ENCODE data around the gene FOXF2.

The FOXF2 gene

DNA sequence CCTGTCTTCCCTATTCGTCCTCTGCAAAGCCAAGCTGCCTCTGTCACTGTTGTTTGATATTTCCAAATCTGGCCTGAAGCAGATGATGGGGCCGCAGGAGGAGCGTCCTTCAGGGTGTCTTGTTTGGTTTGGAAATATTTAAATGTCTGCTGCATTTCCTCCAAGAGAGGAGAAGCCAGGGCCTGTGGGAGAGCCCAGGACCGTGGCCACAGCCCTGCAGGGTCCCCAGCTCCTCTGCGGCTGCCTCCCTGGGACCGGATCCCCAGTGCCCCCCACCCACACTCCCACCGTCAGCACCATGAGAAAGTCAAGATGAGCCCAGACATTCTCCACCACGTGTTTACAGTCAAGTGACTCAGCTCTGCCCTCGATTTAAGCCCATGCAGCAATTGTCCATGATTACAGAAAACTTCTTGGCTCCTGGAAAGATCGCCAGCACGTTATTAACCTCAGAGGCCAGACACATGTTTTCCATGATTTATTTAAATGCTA lies 18.2 kb downstream of the FOXF2 start:
- DNase-seq (ENCODE audit: low spot score): peak; percentile 79

DNA sequence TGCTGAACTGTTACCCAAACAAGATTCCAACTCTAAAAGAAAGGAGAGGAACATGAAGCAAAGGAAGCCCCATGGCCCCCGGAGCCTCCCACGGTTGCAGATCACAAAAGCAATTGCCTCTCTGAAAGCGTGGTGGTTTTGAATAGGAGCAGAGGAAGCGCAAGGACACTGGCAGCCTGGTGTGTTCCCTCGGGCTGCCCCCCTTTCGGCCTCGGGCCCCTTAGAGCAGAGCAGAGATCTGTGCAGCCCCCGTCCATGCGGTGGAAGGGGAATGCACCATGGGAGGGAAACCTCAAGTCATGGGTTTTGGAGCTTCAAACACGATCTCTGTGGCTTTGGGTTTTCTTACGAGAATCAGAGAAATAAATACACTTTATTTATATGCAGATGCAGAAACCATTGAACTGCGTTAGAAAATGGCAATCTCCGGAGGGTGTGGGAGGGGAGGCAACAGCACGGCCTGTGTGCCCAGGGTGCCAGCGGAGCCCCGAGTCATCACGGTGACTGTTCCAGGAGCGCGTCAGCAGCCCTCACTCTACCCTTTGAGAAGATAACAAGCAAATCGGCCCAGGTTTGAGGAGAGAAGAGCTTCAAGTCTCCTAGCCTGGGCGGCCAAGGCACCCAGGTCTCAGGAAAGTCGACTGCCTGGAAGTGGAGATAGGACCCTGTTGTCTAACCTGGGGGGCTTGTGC lies 20.5 kb downstream of the FOXF2 start:
- no peak for DNase-seq (ENCODE audit: low spot score)

DNA sequence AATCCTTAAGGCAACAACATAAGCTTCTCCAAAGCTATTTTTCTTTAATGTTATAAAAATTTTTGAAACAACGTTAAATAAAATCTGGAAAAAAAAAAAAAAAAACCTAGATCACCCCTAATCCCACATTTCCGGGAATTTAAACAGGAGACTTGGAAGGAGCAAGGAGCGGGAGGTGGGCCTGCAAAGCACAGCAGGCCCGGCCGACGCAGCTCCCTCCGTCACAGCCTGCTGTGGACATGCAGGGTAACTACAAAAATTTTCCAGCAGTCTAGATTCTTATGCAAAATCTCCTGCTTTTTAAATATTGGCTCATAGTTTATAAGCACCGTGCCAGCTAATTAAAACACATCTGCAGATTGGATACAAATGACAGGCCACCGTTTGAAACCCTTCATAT lies 23.5 kb downstream of the FOXF2 start:
- no peak for DNase-seq (ENCODE audit: low spot score)

DNA sequence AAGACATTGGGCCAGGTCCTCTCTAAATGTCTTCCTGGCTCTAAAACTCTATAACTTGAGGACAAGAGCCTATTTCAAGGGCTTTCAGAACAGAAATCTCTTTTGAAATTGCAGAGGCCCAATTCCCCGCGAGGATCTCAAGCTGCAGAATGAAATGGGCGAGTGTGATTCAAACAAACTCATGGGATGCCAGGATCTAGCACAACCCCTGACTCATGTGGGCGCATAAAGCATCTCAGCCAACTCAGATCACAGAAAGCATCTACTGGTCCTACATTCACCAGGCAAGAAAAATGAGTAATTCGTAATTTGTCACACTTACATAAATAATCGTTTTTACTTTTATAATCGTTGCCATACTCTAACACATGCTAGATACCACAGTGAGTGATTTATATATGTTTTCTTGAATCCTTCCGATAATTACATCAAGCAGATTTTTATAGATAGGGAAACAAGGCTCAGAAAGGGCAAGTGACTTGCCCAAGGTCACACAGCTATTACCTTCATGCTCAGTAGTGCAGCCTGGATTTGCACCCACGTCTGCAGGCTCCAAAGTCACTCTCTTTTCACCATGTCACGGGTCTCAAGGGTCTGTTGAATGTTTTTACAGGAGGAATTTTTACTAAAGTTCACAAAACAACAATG lies 26.2 kb downstream of the FOXF2 start:
- DNase-seq (ENCODE audit: low spot score): no peak

DNA sequence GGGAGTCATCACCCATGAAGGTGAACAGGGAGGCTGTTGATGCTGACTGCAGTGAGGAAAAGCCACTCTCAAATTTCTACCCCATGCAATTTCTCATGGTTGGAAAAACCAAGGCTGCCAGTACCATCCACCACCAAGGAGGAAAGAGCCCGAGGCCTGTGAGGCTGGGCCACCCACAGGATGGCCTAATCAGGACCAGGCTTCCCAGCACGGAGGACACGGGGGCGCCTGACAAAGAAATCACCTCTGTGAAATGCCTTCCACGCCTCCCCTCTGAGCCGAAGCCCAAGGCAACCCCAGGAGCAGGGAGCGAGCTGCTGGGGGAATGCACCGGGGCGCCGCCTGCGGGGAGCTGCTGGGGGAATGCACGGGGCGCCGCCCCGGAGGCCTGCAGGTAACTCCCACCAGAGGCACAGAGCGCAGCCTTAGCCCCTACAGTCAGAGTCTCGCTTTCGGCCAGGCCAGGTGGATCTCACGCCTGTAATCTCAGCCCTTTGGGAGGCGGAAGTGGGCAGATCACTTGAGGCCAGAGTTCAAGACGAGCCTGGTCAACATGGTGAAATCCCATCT lies 26.9 kb downstream of the FOXF2 start:
- DNase-seq (ENCODE audit: low spot score): no peak

DNA sequence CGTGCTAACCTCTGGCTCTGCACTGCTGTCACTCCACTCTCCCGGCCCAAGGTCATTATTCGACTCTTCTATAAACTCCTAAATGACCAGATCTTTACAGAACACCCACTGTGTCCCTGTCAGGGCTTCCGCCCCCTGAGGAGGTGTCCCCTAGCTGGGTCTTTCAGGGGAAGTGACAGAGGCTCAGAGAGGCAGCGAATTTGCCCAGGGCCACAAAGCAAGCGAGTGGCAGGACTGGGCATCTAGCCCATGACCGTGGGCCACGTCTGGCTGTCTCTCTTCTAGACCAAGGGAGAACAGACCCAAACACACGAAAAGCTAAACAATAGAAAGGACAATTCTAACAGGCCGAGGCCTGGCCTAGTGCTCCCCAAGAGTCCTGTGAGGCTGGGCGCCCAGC lies 27.4 kb downstream of the FOXF2 start:
- no peak for DNase-seq (ENCODE audit: low spot score)

DNA sequence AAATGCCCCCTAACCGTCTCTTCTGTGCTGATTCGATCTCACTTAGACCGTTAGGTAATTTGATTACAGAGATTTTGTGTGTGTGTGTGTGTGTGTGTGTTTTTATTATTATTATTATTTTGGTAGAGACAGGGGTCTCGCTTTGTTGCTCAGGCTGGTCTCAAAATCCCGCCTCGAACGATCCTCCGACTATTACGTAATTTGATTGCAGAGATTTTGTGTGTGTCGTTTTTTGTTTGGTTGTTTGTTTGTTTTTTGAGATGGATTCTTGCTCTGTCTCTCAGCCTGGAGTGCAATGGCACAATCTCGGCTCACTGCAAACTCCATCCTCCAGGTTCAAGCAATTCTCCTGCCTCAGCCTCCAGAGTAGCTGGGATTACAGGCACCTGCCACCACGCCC lies 28.3 kb downstream of the FOXF2 start:
- DNase-seq (ENCODE audit: low spot score): no peak

DNA sequence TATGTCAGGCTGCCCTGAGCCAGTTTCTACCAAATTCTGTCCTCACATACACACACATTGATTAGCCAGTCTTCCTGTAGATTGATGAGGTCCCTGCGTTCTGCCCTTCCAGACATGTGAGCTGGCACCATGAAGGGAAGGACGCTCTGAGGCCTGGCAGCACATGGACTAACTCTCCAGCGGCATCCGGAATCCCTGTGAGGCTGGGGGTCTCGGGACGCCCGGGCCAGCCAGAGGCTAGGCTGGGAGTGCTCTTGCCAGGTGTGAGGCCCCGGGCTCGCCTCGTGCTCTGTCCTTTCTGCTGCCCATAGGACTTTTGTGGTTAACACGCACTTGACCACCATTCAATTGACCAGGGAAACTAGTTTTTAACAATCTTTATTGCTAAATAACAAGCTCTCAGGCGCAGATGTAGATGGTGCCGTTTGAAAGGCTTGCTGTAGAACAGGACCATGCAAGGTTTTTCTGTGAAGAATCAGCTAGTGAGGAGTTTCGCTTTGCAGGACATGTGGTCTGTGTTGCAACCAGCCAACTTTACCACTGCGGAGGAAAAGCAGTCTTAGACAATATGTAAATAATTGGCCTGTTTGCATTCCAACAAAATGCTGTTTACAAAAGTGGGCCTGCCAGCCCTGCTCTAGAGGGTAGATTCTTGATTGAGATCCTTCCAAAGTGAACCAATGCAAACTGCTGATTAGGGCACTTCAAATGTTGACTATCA lies 29.3 kb downstream of the FOXF2 start:
- peak; percentile 4 for DNase-seq (ENCODE audit: low spot score)

DNA sequence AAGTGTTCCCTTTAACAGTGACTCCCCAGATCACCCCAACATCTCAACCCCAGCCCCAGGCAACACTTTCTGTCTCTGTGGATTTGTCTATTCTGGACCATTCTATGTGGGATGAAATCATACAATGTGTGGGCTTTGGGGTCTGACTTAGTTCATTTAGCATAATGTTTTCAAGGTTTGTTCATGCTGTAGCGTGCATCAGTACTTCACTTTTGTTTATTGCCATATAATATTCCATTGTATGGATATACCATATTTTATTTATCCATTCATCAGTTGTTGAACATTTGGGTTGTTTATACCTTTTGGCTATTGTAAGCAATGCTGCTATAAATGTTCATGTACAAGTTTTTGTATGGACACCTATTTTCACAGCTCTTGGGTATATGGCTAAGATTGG lies 31.0 kb downstream of the FOXF2 start:
- DNase-seq (ENCODE audit: low spot score): no peak

DNA sequence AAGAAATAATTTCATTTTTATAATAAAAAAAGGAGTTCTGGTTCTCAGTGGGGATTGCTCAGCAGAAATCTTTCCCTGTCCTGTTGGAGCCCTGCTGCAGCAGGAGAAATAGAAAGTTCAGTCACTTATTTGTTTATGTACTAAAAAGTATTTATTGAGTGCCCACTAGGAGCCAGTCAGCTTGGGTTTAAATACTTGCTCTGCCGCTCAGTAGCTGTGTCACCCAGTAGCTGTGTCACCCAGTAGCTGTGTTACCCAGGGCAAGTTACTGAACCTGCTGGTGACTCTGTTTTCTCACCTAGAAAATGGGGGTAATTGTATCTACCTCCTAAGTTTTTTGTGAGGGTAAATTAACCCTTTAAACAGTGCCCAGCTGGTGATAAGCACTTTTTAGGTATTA lies 32.9 kb downstream of the FOXF2 start:
- no peak for DNase-seq (ENCODE audit: low spot score)

DNA sequence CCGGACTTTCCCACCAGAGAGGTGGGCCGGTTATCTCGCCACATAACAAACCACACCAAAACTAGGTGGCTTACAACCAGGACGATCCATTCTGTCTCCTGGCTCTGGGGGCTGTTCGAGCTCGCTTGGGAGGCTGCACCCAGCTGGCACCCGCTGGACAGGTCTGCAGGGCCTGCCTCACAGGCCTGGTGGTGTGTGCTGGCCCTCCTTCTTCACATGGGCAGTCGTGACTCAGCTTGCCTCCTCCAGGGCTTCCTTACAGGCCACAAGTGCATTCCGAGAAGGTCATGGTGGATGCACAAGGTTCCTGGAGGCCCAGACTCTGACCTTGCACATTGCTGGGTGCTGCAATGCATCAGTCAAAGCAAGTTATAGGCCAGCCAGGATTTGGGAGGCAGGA lies 34.2 kb downstream of the FOXF2 start:
- DNase-seq (ENCODE audit: low spot score): no peak

DNA sequence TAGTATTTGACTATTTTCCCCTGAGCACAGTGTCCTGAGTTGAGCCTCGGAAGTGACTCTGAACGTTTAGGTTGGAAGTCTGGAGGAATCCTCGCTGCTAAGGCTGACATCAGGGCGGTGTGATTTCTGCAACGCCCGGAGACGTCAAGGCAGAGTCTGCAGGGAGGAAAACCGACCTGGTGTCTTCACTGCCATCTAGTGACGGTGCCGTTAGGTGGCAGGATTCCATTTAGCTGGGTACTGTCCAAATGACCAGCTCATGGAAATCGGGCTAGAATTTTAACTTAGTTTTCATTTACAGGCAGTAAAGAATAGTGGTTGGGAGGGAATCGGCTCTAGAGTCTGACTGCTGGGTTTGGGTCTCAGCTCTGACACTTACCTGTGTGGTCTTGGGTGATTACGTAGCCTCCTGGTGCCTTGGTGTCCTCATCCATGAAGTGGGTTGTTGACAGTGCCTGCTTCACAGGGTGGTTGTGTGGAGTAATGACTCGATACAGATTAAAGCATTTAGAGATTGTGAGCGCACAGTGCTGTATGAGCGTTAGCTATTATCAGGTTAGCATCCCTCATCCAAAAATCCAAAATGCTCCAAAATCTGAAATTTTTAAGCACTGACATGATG lies 35.0 kb downstream of the FOXF2 start:
- peak; percentile 90 for DNase-seq (ENCODE audit: low spot score)

DNA sequence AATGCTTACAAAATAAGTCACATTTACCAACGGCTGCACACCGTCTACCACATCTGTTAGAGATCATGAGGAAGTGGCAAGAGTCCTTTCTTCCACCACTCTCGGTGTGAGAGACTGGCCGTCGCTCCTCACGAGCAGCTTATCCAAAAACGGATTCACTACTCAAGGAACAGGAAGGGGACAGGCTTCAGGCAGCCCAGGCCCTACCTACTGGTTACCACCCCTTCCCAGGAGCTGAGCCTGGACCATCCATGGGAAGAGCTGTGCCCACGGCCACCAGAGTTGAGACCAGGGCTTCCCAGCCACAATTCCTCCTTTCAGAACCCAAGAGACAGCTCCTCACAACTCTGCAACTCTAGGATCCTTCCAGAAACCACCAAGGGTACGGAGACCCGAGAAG lies 37.0 kb downstream of the FOXF2 start:
- no peak for DNase-seq (ENCODE audit: low spot score)

DNA sequence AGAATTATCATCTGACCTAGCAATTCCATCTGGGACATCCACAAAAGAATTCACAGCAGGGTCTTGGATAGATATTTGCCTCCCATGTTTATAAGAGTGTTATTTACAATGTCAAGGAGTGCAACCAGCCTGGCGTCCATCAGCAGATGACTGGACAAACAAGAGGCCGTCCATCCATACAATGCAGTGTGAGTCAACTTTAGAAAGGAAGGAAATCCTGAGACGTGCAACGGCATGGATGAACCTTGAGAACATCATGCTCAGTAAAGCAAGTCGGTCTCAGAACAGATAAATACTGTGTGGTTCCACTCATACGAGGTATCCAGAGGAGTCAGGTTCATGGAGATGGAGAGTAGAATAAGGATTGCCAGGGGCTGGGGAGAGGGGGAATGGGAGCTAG lies 46.4 kb downstream of the FOXF2 start:
- no peak for DNase-seq (ENCODE audit: low spot score)

DNA sequence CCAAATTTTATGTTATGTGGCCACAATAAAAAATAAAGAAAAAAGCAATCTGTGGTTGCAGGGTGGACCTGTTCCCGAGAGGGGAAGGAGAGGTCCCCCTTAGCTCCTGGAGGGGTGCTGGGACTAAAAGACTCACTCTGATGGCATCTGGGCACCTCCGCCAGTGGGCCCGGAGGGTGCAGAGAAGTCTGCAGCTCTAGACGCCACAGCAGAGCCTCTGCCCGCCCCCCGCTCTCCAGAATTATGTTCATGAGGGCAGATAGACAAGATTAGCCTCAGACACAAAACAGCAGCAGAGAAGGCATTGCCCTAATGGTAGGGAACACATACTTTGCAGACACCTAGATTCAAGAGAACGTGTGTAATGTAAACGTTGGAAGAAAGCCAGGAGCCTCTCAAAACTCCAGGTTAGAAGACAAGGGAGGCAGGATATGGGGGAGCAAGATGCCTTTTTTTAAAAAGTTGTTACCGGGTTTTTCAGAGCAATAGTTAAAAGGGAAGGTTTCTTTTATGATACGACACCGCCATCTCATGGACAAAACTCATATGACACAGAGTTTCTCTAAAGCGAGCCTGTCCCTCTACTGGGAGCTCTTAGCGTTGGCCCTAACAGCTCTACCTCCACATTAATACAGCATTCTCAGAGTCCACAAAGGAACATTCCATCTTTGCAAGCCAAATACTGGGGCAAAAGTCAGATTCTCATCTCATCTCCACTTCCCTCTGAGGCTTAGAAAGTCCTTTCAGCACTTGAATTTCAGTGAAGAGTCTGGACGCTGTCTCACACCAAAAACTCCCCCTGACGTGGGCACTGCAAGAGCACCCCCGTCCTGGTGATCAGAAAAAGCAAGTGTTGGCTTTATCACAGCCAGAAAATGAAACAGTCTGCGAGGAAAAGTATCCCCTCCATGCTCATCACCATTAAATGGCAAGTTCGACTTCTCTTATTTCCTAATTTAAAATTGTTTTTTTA lies 47.2 kb downstream of the FOXF2 start:
- DNase-seq (ENCODE audit: low spot score): peak; percentile 87

DNA sequence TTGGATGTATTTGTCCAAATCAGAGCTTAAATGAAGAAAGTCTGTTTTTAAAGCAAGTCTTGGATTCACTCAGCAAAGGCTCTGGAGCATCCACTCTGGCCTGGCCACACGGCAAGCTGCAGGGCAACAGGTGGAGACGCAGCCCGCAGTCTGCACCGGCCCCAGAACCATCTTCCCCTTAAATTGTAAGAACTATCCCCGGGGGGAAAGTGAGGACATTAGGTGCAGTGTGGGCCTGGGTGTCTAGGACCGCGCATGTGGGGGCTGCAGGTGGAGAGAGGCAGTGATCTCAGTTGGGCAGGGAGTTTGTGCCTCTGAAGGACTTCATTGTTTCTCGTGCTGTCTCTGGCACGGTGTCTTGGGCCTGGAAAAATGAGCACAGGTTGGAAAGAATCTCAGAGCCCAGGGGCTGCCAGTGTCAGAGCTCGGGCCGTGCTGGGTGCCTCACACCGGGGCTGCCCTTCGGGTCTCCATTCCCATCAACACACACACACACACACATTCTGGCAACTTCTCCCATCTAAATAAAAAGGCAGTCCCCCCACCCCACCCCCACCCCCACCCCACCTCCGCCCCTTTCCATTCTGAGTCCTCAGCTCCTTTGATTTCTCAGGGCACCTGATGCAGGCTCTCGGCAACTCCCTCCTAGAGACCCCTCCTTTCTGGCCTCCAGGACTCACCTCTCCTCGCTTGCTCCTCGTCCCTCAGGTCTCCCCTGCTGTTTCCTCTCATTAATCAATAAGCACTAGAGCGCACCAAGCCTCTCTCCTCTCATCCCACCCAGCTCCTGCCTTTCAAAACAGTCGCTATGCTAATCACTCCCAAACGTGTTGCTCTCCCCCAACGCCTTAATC lies 48.4 kb downstream of the FOXF2 start:
- no peak for DNase-seq (ENCODE audit: low spot score)

DNA sequence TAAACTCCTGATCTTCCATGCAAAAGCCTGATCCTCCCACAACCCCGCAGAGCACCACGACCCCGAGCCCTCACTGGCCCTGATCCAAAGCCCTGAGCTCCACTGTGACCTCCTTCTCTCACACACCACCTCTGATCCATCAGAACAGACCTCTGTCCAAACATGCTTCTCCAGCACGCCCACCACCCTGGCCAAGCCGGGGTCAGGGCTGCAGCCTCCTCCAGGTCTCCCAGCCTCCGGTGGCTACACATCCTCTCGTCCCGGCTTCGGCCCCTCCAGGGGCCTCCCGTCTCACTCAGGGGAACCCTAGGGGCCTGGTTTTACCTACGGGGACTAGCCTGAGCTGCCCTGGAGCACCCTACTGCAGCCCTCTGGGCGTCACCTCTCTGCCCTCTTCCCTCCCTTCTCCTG lies 49.1 kb downstream of the FOXF2 start:
- DNase-seq (ENCODE audit: low spot score): no peak

DNA sequence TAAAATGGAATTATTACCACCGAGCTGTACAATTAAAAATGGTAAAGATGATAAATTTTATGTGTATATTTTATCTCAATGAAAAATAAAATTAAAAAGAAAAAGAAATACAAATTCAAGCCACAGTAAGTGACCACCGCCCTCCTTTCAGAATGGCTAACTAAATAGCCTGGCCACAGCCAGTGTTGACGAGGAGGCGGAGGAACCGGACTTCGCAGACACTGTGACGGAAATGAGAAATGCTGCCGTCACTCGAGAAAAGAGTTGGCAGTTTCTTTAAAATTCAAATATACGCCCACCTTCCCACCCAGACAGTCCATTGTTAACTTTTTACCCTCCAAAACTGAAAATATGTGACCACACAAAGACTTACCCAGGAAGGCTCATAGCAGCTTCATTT lies 50.0 kb downstream of the FOXF2 start:
- no peak for DNase-seq (ENCODE audit: low spot score)

DNA sequence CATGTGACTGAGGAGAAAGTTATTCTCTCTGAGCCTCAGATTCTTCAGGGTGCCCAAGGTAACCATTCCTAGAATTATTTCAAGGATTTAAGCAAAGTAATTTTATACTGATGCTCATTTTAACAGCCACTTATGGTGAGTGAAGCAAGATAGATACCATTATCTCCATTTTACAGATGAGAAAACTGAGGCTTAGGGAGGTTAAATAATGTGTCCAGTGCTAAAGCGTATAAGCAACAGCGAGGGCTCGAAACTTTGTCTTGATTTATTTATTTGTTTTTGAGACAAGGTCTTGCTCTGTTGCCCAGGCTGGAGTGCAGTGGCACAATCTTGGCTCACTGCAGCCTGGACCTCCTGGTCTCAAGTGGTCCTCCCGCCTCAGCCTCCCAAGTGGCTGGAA lies 53.6 kb downstream of the FOXF2 start:
- no peak for DNase-seq (ENCODE audit: low spot score)

Data from AG20443 (cell line).